ENCODE data around the gene IKZF3. TPM values are rescaled to one million over a fixed set of nuclear protein-coding genes. Genes with fewer than 3 reads are reported as not detected.
A peak's percentile ranks its signal among the peaks of the same experiment; 100 is the strongest.

The IKZF3 gene
- total and polyA plus RNA-seq, 10 of the 15 experiments (the other 5 are each of a cell fraction or from before 2014, with no cell fraction given): 5.5 to 98.2 (median 47.6) TPM

DNA sequence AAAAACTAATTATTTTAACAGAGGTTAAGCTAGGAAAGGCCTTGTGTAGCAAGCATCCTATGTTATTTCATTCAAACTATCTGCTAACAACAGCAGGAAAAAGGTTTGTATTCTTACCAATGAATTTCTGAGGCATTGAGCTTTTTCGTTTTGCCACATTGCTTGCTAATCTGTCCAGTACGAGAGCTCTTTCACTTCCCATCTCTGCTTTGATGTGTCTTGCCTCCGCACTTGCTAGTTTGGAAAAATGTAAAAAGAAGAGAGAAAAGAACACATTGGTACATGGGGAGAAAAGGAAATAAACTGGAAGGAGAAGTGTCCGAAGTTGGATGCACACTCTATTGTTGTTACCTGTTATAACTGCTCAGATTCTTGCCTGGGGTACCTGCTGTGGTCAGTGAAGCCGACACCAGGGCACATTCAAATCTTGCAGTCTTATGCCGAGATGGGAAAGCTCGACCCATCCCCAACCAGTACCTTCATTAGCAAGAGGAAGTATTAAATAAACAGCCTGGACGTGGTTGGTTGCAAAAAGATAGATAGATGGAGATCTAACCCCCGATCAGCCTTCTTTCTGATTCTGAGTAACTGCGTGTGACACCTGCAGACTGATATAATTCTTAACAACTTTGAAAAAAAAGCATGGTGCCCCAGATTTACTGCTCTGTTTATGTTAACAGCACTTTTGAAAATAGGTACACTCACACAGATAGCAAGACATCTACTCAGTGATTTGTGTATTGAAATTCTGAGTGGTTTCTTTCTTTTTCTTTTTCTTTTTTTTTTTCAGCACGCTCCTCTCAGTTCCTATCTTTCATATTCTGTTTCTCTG lies 86.4 kb downstream of the IKZF3 start (continued):
- TF ChIP-seq, protein P1, sequence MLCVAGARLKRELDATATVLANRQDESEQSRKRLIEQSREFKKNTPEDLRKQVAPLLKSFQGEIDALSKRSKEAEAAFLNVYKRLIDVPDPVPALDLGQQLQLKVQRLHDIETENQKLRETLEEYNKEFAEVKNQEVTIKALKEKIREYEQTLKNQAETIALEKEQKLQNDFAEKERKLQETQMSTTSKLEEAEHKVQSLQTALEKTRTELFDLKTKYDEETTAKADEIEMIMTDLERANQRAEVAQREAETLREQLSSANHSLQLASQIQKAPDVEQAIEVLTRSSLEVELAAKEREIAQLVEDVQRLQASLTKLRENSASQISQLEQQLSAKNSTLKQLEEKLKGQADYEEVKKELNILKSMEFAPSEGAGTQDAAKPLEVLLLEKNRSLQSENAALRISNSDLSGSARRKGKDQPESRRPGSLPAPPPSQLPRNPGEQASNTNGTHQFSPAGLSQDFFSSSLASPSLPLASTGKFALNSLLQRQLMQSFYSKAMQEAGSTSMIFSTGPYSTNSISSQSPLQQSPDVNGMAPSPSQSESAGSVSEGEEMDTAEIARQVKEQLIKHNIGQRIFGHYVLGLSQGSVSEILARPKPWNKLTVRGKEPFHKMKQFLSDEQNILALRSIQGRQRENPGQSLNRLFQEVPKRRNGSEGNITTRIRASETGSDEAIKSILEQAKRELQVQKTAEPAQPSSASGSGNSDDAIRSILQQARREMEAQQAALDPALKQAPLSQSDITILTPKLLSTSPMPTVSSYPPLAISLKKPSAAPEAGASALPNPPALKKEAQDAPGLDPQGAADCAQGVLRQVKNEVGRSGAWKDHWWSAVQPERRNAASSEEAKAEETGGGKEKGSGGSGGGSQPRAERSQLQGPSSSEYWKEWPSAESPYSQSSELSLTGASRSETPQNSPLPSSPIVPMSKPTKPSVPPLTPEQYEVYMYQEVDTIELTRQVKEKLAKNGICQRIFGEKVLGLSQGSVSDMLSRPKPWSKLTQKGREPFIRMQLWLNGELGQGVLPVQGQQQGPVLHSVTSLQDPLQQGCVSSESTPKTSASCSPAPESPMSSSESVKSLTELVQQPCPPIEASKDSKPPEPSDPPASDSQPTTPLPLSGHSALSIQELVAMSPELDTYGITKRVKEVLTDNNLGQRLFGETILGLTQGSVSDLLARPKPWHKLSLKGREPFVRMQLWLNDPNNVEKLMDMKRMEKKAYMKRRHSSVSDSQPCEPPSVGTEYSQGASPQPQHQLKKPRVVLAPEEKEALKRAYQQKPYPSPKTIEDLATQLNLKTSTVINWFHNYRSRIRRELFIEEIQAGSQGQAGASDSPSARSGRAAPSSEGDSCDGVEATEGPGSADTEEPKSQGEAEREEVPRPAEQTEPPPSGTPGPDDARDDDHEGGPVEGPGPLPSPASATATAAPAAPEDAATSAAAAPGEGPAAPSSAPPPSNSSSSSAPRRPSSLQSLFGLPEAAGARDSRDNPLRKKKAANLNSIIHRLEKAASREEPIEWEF (IDR thresholded peaks at IDR 0.05; ENCODE audit: insufficient replicate concordance, low read depth, low read length): no peak
- TF ChIP-seq JUND (IDR thresholded peaks at IDR 0.05; ENCODE audit: low read depth, low read length) (0 out of 2 replicates have a peak, but pooled peaks have one; percentile 35), TARDBP (IDR thresholded peaks at IDR 0.05; ENCODE audit: borderline replicate concordance) (no peak), TBL1XR1 (IDR thresholded peaks at IDR 0.05; ENCODE audit: low read depth, low read length) (no peak; the same call in 1 of the 2 replicates), NBN (IDR thresholded peaks at IDR 0.05) (0 out of 2 replicates have a peak, but pooled peaks have one; percentile 46), SRF (IDR thresholded peaks at IDR 0.05; ENCODE audit: low read depth in 2 of 2, low read length in 2 of 2) (no peak), ASH2L (IDR thresholded peaks at IDR 0.05; ENCODE audit: borderline replicate concordance, low read depth) (no peak), MYB (IDR thresholded peaks at IDR 0.05; ENCODE audit: borderline replicate concordance, low read depth, low read length) (no peak), IKZF1 (conservative IDR thresholded peaks at IDR 0.05) (peak; percentile 44; the same call in 1 of the 2 replicates), HDAC6 (IDR thresholded peaks at IDR 0.05; ENCODE audit: unreplicated experiment) (no peak), IRF4 (IDR thresholded peaks at IDR 0.05; ENCODE audit: low read depth, low read length) (peak; percentile 72), RAD51 (IDR thresholded peaks at IDR 0.05) (no peak; the same call in 1 of the 2 replicates), SMAD5 (IDR thresholded peaks at IDR 0.05; ENCODE audit: low read depth) (no peak; the same call in none of the 2 replicates), ZNF24 (IDR thresholded peaks at IDR 0.05) (no peak), SPI1 (IDR thresholded peaks at IDR 0.05; ENCODE audit: borderline replicate concordance, insufficient read depth, low read depth, low read length) (peak; percentile 76), EGR1 (IDR thresholded peaks at IDR 0.05; ENCODE audit: borderline replicate concordance in 1 of 2, low read depth in 2 of 2, low read length in 2 of 2) (no peak), SIX5 (IDR thresholded peaks at IDR 0.05; ENCODE audit: low read depth, low read length, severe bottlenecking) (no peak), KDM1A (IDR thresholded peaks at IDR 0.05; ENCODE audit: borderline replicate concordance) (no peak), LARP7 (IDR thresholded peaks at IDR 0.05) (no peak), EED (IDR thresholded peaks at IDR 0.05; ENCODE audit: low read depth) (0 out of 2 replicates have a peak, but pooled peaks have one; percentile 41), HCFC1 (IDR thresholded peaks at IDR 0.05; ENCODE audit: low read length) (no peak), PAX5 (IDR thresholded peaks at IDR 0.05; ENCODE audit: borderline replicate concordance, low read depth, low read length) (peak; percentile 10; the same call in 1 of the 2 replicates)
- TF ChIP-seq, protein P2, sequence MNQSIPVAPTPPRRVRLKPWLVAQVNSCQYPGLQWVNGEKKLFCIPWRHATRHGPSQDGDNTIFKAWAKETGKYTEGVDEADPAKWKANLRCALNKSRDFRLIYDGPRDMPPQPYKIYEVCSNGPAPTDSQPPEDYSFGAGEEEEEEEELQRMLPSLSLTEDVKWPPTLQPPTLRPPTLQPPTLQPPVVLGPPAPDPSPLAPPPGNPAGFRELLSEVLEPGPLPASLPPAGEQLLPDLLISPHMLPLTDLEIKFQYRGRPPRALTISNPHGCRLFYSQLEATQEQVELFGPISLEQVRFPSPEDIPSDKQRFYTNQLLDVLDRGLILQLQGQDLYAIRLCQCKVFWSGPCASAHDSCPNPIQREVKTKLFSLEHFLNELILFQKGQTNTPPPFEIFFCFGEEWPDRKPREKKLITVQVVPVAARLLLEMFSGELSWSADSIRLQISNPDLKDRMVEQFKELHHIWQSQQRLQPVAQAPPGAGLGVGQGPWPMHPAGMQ (IDR thresholded peaks at IDR 0.05; ENCODE audit: borderline replicate concordance): no peak
- TF ChIP-seq, protein P3, sequence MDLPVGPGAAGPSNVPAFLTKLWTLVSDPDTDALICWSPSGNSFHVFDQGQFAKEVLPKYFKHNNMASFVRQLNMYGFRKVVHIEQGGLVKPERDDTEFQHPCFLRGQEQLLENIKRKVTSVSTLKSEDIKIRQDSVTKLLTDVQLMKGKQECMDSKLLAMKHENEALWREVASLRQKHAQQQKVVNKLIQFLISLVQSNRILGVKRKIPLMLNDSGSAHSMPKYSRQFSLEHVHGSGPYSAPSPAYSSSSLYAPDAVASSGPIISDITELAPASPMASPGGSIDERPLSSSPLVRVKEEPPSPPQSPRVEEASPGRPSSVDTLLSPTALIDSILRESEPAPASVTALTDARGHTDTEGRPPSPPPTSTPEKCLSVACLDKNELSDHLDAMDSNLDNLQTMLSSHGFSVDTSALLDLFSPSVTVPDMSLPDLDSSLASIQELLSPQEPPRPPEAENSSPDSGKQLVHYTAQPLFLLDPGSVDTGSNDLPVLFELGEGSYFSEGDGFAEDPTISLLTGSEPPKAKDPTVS (IDR thresholded peaks at IDR 0.05; ENCODE audit: low read depth, low read length): no peak
